ENCODE results near the gene PPP4R4.

- TF ChIP-seq CTCF (IDR thresholded peaks at IDR 0.05) (no peak), EZH2 (IDR thresholded peaks at IDR 0.05) (no peak)
Measured at GRCh38 chr14:94170136-94170535, 4.0 kb upstream of the PPP4R4 start.
